ENCODE data around the gene KRT25. TPM values are rescaled to one million over a fixed set of nuclear protein-coding genes. Genes with fewer than 3 reads are reported as not detected.

The KRT25 gene
- not detected for total RNA-seq
- not detected for polyA plus RNA-seq

- Mint-ChIP-seq H3K4me1 (no peaks in the 10 kb centered on the region), H3K9me3 (peaks cover 3 to 29% (median 25%) of the 10 kb centered on the region in 8 donors)
- POLR2A ChIA-PET (ENCODE audit: partially characterized antibody): no interaction called here
These were observed at the start of gene KRT25 for GRCh38 chr17:40755231-40755630. TSS of gene KRT25 (minus strand) at chr17:40755331. CDS start at chr17:40755271, 60 bp downstream.

GRCh38 chr17:40803617-40804082, 48.5 kb upstream of the KRT25 start:
- peaks cover 0 to 5% (median 0%) of the 10 kb centered on the region in 8 donors for H3K9me3 Mint-ChIP-seq
- peaks cover 4% of the 10 kb centered on the region for H3K4me1 ChIP-seq (ENCODE audit: insufficient read depth, low read length)
- ChIA-PET POLR2A (ENCODE audit: partially characterized antibody) (interaction anchor here (0.7 to 1.0 kb wide), 2 partner anchors 15 to 862 kb away, joined by 4 to 5 read pairs; no protein-coding TSS in a partner anchor), CTCF (ENCODE audit: partially characterized antibody) (interaction anchor here (0.6 to 2.7 kb wide), 9 partner anchors 12 to 862 kb away, joined by 3 to 25 read pairs (median 4); partner anchors contain the start of gene KRT10)
- peak; percentile 59 to 75 (median 62) for DNase-seq
- H3K27ac ChIP-seq (ENCODE audit: low read depth, low read length): no peak overlapping the region
- peaks cover 2 to 4% (median 3%) of the 10 kb centered on the region in 4 donors for H3K4me1 Mint-ChIP-seq
- no peaks in the 10 kb centered on the region for H3K36me3 Mint-ChIP-seq
- peaks cover 11% of the 10 kb centered on the region for H3K27me3 ChIP-seq (ENCODE audit: insufficient read depth, low read length)
- intact Hi-C loops (cut with micrococcal nuclease): loop anchor here (1.0 to 5.0 kb wide), 7 partner anchors 54 to 864 kb away; no protein-coding TSS in a partner anchor
- no peak overlapping the region for H3K4me3 Mint-ChIP-seq
- H3K36me3 ChIP-seq (ENCODE audit: insufficient read depth, low read length): no peaks in the 10 kb centered on the region
- no peaks in the 10 kb centered on the region for H3K9me3 ChIP-seq (ENCODE audit: control insufficient read depth in 1 of 2, low read length in 2 of 2)
- peaks cover 19 to 34% of the 10 kb centered on the region in 2 donors for H3K27me3 Mint-ChIP-seq
- no peak overlapping the region for H3K4me3 ChIP-seq (ENCODE audit: low read length in 2 of 2)
- no peak overlapping the region for H3K27ac Mint-ChIP-seq

More at GRCh38 chr17:40755231-40755630, at the start of gene KRT25:
- Mint-ChIP-seq H3K4me3 (no peak within 1 kb of the TSS), H3K27ac (no peak within 1 kb of the TSS), H3K36me3 (peaks cover 0 to 6% of the 10 kb centered on the region in 2 donors), H3K27me3 (peaks cover 30 to 41% of the 10 kb centered on the region in 2 donors)
- Histone ChIP-seq H3K27me3 (ENCODE audit: insufficient read depth, low read length) (no peaks in the 10 kb centered on the region), H3K36me3 (ENCODE audit: insufficient read depth, low read length) (no peaks in the 10 kb centered on the region), H3K4me3 (ENCODE audit: low read length in 2 of 2) (no peak within 1 kb of the TSS), H3K4me1 (ENCODE audit: insufficient read depth, low read length) (no peaks in the 10 kb centered on the region), H3K27ac (ENCODE audit: low read depth, low read length) (no peak within 1 kb of the TSS), H3K9me3 (ENCODE audit: control insufficient read depth in 1 of 2, low read length in 2 of 2) (no peaks in the 10 kb centered on the region)
- CTCF ChIA-PET (ENCODE audit: partially characterized antibody): no interaction called here
- intact Hi-C loops (cut with micrococcal nuclease): no loop called here
- no peak for DNase-seq

GRCh38 chr17:40801157-40801556, 46.0 kb upstream of the KRT25 start:
- intact Hi-C loops (cut with micrococcal nuclease): loop anchor here (5.0 kb wide), 2 partner anchors 56 to 521 kb away; no protein-coding TSS in a partner anchor
- no peaks in the 10 kb centered on the region for H3K9me3 ChIP-seq (ENCODE audit: control insufficient read depth in 1 of 2, low read length in 2 of 2)
- Mint-ChIP-seq H3K27ac (no peak overlapping the region), H3K27me3 (peaks cover 16 to 26% of the 10 kb centered on the region in 2 donors), H3K36me3 (no peaks in the 10 kb centered on the region), H3K9me3 (peaks cover 0 to 5% (median 0%) of the 10 kb centered on the region in 8 donors), H3K4me3 (no peak overlapping the region), H3K4me1 (peaks cover 2 to 4% (median 3%) of the 10 kb centered on the region in 4 donors)
- H3K4me1 ChIP-seq (ENCODE audit: insufficient read depth, low read length): peaks cover 4% of the 10 kb centered on the region
- no peaks in the 10 kb centered on the region for H3K36me3 ChIP-seq (ENCODE audit: insufficient read depth, low read length)
- no peak overlapping the region for H3K4me3 ChIP-seq (ENCODE audit: low read length in 2 of 2)
- peaks cover 8% of the 10 kb centered on the region for H3K27me3 ChIP-seq (ENCODE audit: insufficient read depth, low read length)
- DNase-seq: no peak
- no peak overlapping the region for H3K27ac ChIP-seq (ENCODE audit: low read depth, low read length)
- ChIA-PET CTCF (ENCODE audit: partially characterized antibody) (interaction anchor here (2.6 kb wide), 1 partner anchor 864 kb away, joined by 10 read pairs; no protein-coding TSS in a partner anchor), POLR2A (ENCODE audit: partially characterized antibody) (no interaction called here)

GRCh38 chr17:40800381-40800780, 45.2 kb upstream of the KRT25 start:
- H3K4me1 ChIP-seq (ENCODE audit: insufficient read depth, low read length): peaks cover 4% of the 10 kb centered on the region
- ChIA-PET POLR2A (ENCODE audit: partially characterized antibody) (no interaction called here), CTCF (ENCODE audit: partially characterized antibody) (no interaction called here)
- Mint-ChIP-seq H3K36me3 (no peaks in the 10 kb centered on the region), H3K27ac (no peak overlapping the region), H3K27me3 (peaks cover 19 to 27% of the 10 kb centered on the region in 2 donors), H3K4me1 (peaks cover 2 to 4% (median 3%) of the 10 kb centered on the region in 4 donors), H3K9me3 (peaks cover 0 to 5% (median 0%) of the 10 kb centered on the region in 8 donors), H3K4me3 (no peak overlapping the region)
- DNase-seq: no peak
- no peak overlapping the region for H3K27ac ChIP-seq (ENCODE audit: low read depth, low read length)
- H3K4me3 ChIP-seq (ENCODE audit: low read length in 2 of 2): no peak overlapping the region
- peaks cover 8% of the 10 kb centered on the region for H3K27me3 ChIP-seq (ENCODE audit: insufficient read depth, low read length)
- no peaks in the 10 kb centered on the region for H3K36me3 ChIP-seq (ENCODE audit: insufficient read depth, low read length)
- H3K9me3 ChIP-seq (ENCODE audit: control insufficient read depth in 1 of 2, low read length in 2 of 2): no peaks in the 10 kb centered on the region
- intact Hi-C loops (cut with micrococcal nuclease): loop anchor here (5.0 kb wide), 2 partner anchors 57 to 522 kb away; no protein-coding TSS in a partner anchor

- intact Hi-C loops (cut with micrococcal nuclease): loop anchor here (5.0 kb wide), 2 partner anchors 57 to 522 kb away; no protein-coding TSS in a partner anchor
- H3K36me3 Mint-ChIP-seq: no peaks in the 10 kb centered on the region
- Histone ChIP-seq H3K4me1 (ENCODE audit: insufficient read depth, low read length) (peaks cover 4% of the 10 kb centered on the region), H3K9me3 (ENCODE audit: control insufficient read depth in 1 of 2, low read length in 2 of 2) (no peaks in the 10 kb centered on the region), H3K27ac (ENCODE audit: low read depth, low read length) (no peak within 1 kb of the TSS), H3K36me3 (ENCODE audit: insufficient read depth, low read length) (no peaks in the 10 kb centered on the region), H3K4me3 (ENCODE audit: low read length in 2 of 2) (no peak within 1 kb of the TSS), H3K27me3 (ENCODE audit: insufficient read depth, low read length) (peaks cover 8% of the 10 kb centered on the region)
- no peak within 1 kb of the TSS for H3K27ac Mint-ChIP-seq
- peaks cover 2 to 4% (median 3%) of the 10 kb centered on the region in 4 donors for H3K4me1 Mint-ChIP-seq
- no peak for DNase-seq
- peaks cover 0 to 3% (median 0%) of the 10 kb centered on the region in 8 donors for H3K9me3 Mint-ChIP-seq
- POLR2A ChIA-PET (ENCODE audit: partially characterized antibody): no interaction called here
- CTCF ChIA-PET (ENCODE audit: partially characterized antibody): no interaction called here
- peaks cover 14 to 27% of the 10 kb centered on the region in 2 donors for H3K27me3 Mint-ChIP-seq
- H3K4me3 Mint-ChIP-seq: no peak within 1 kb of the TSS
These were observed 44.7 kb upstream of the KRT25 start, which contains the start of gene KRT28 for GRCh38 chr17:40799859-40800258. TSS of gene KRT28 (minus strand) at chr17:40799959. CDS start at chr17:40799893, 66 bp downstream.

- Mint-ChIP-seq H3K36me3 (no peaks in the 10 kb centered on the region), H3K9me3 (no peaks in the 10 kb centered on the region), H3K4me1 (no peaks in the 10 kb centered on the region), H3K4me3 (no peak overlapping the region), H3K27ac (no peak overlapping the region), H3K27me3 (peaks cover 23 to 34% of the 10 kb centered on the region in 2 donors)
- intact Hi-C loops (cut with micrococcal nuclease): no loop called here
- ChIA-PET CTCF (ENCODE audit: partially characterized antibody) (no interaction called here), POLR2A (ENCODE audit: partially characterized antibody) (no interaction called here)
- Histone ChIP-seq H3K27me3 (ENCODE audit: insufficient read depth, low read length) (peaks cover 8% of the 10 kb centered on the region), H3K27ac (ENCODE audit: low read depth, low read length) (no peak overlapping the region), H3K9me3 (ENCODE audit: control insufficient read depth in 1 of 2, low read length in 2 of 2) (no peaks in the 10 kb centered on the region), H3K4me3 (ENCODE audit: low read length in 2 of 2) (no peak overlapping the region), H3K36me3 (ENCODE audit: insufficient read depth, low read length) (no peaks in the 10 kb centered on the region), H3K4me1 (ENCODE audit: insufficient read depth, low read length) (no peaks in the 10 kb centered on the region)
- no peak for DNase-seq
These were observed 41.7 kb upstream of the KRT25 start for GRCh38 chr17:40796846-40797245.

- H3K4me3 Mint-ChIP-seq: no peak overlapping the region
- no peak for DNase-seq
- H3K4me1 Mint-ChIP-seq: no peaks in the 10 kb centered on the region
- Histone ChIP-seq H3K36me3 (ENCODE audit: insufficient read depth, low read length) (no peaks in the 10 kb centered on the region), H3K27ac (ENCODE audit: low read depth, low read length) (no peak overlapping the region), H3K27me3 (ENCODE audit: insufficient read depth, low read length) (peaks cover 8% of the 10 kb centered on the region), H3K9me3 (ENCODE audit: control insufficient read depth in 1 of 2, low read length in 2 of 2) (no peaks in the 10 kb centered on the region), H3K4me1 (ENCODE audit: insufficient read depth, low read length) (no peaks in the 10 kb centered on the region), H3K4me3 (ENCODE audit: low read length in 2 of 2) (no peak overlapping the region)
- peaks cover 25 to 34% of the 10 kb centered on the region in 2 donors for H3K27me3 Mint-ChIP-seq
- no peaks in the 10 kb centered on the region for H3K36me3 Mint-ChIP-seq
- H3K27ac Mint-ChIP-seq: no peak overlapping the region
- no peaks in the 10 kb centered on the region for H3K9me3 Mint-ChIP-seq
- intact Hi-C loops (cut with micrococcal nuclease): no loop called here
- ChIA-PET POLR2A (ENCODE audit: partially characterized antibody) (no interaction called here), CTCF (ENCODE audit: partially characterized antibody) (interaction anchor here (1.1 to 1.6 kb wide), 2 partner anchors 11 to 854 kb away, joined by 3 to 5 read pairs; no protein-coding TSS in a partner anchor)
These were observed 40.0 kb upstream of the KRT25 start for GRCh38 chr17:40795019-40795667.
